Caco-2 (cell line): ENCODE measurements around the gene CTNNA2. TPM values are rescaled to one million over a fixed set of nuclear protein-coding genes. Genes with fewer than 3 reads are reported as not detected.

ENCODE experiments used
- BruUV-seq: library from RNA; stranded (reverse); fragments of 400-500 nt; replicated peaks from 2 replicates; lab custom pipeline; 2021; lab: Mats Ljungman, UMichigan
- CTCF ChIA-PET: fragments of 300-600 bp; sonication (Branson Sonifier 250); formaldehyde crosslinking; loops from one replicate; lab custom pipeline; 2022; ENCODE audit warnings: antibody characterized with exemption; lab: Charles Lee
- POLR2A ChIA-PET: fragments of 300-600 bp; sonication (Branson Sonifier 250); formaldehyde crosslinking; loops from one replicate; lab custom pipeline; 2022; ENCODE audit warnings: antibody characterized with exemption; lab: Charles Lee
- DNase-seq, 2 experiments: peaks; one replicate each; pipeline versions ENCODE4 v3.0.0 to v3.0.0-alpha.2; 2020 to 2022
- H3K27me3 ChIP-seq: replicated peaks from 2 replicates; pipeline ENCODE4 v1.6.0; 2011; ENCODE audit warnings: low read length; ENCODE audit not compliant: control insufficient read depth, insufficient read depth
- H3K36me3 ChIP-seq: 2 replicates; pipeline ENCODE4 v1.5.1; 2011; ENCODE audit warnings: low read length; ENCODE audit not compliant: control insufficient read depth, insufficient read depth
- H3K4me1 ChIP-seq: fragments of 250-450 bp; sonication (Bioruptor Pico); 2 replicates; pipeline ENCODE4 v1.5.1; 2020; ENCODE audit warnings: mild to moderate bottlenecking
- H3K4me3 ChIP-seq: 2 replicates; pipeline ENCODE4 v1.5.1; 2011; ENCODE audit warnings: low read depth, mild to moderate bottlenecking, control low read depth, low read length
- H3K9me3 ChIP-seq: fragments of 250-450 bp; sonication (Bioruptor Pico); 2 replicates; pipeline ENCODE4 v1.5.1; 2020; ENCODE audit warnings: mild to moderate bottlenecking, moderate library complexity
- H3K27ac Mint-ChIP-seq: one replicate; pipeline ENCODE4 v1.8.0; 2022; ENCODE audit warnings: mixed read lengths; ENCODE audit not compliant: unreplicated experiment
- H3K27me3 Mint-ChIP-seq: one replicate; pipeline ENCODE4 v1.8.0; 2022; ENCODE audit warnings: mixed read lengths; ENCODE audit not compliant: insufficient read depth, unreplicated experiment
- H3K36me3 Mint-ChIP-seq: one replicate; pipeline ENCODE4 v1.8.0; 2022; ENCODE audit warnings: mild to moderate bottlenecking, mixed read lengths; ENCODE audit not compliant: insufficient read depth, unreplicated experiment
- H3K4me1 Mint-ChIP-seq: one replicate; pipeline ENCODE4 v1.8.0; 2022; ENCODE audit warnings: low read depth, mixed read lengths; ENCODE audit not compliant: unreplicated experiment
- H3K4me3 Mint-ChIP-seq: one replicate; pipeline ENCODE4 v1.8.0; 2022; ENCODE audit warnings: mild to moderate bottlenecking, moderate library complexity, mixed read lengths; ENCODE audit not compliant: unreplicated experiment
- H3K9me3 Mint-ChIP-seq: one replicate; pipeline ENCODE4 v1.8.0; 2022; ENCODE audit warnings: mixed read lengths; ENCODE audit not compliant: unreplicated experiment
- CTCF ChIP-seq, 2 experiments: fragments of 200-600 bp in 1 of 2; IDR thresholded peaks; 1 replicate in 1 of 2; 2 replicates in 1 of 2; pipeline versions ENCODE4 v1.5.1 to v1.8.0; 2011 to 2022; ENCODE audit warnings: antibody characterized with exemption in 1 of 2, control low read depth in 1 of 2, inconsistent platforms in 1 of 2, low read depth in 1 of 2, low read length in 1 of 2, mild to moderate bottlenecking in 1 of 2, moderate library complexity in 1 of 2; ENCODE audit not compliant: insufficient read depth in 1 of 2, severe bottlenecking in 1 of 2, unreplicated experiment in 1 of 2
- intact Hi-C: fragments of 100-400 bp; cut with micrococcal nuclease; formaldehyde crosslinking; loops from one replicate; pipeline ENCODE4 v1.10.0; 2022; ENCODE audit not compliant: unreplicated experiment
- total RNA-seq: library from RNA; stranded (reverse); gene quantifications from 2 replicates; pipeline ENCODE4 v1.2.3, GENCODE V29; 2022

Gene CTNNA2
- total RNA-seq, 1 experiment from 2014 or later = not detected

GRCh38 chr2:80303006-80303908, 790.4 kb downstream of the CTNNA2 start:
- H3K27me3 ChIP-seq = peaks cover 2% of the 10 kb centered on the region
- no peak for TF ChIP-seq CTCF (IDR thresholded peaks at IDR 0.05; ENCODE audit: insufficient read depth in 1 of 2, low read depth in 1 of 2, low read length in 1 of 2, severe bottlenecking in 1 of 2, unreplicated experiment in 1 of 2)
- ChIA-PET CTCF (no interaction called here), POLR2A (no interaction called here)
- Mint-ChIP-seq H3K27ac (no peak overlapping the region), H3K4me1 (no peaks in the 10 kb centered on the region), H3K36me3 (no peaks in the 10 kb centered on the region), H3K4me3 (peak overlapping the region; percentile 67), H3K27me3 (peaks cover 34% of the 10 kb centered on the region), H3K9me3 (no peaks in the 10 kb centered on the region)
- H3K4me3 ChIP-seq = no peak overlapping the region
- no peaks in the 10 kb centered on the region; the same call in 1 of the 2 replicates for H3K36me3 ChIP-seq
- H3K4me1 ChIP-seq = no peaks in the 10 kb centered on the region
- no peak for DNase-seq
- BruUV-seq = no TSS peak
- intact Hi-C loops = loop anchor here (10.0 kb wide), 1 partner anchor 228 kb away; no protein-coding TSS in a partner anchor
- H3K9me3 ChIP-seq = no peaks in the 10 kb centered on the region

DNA sequence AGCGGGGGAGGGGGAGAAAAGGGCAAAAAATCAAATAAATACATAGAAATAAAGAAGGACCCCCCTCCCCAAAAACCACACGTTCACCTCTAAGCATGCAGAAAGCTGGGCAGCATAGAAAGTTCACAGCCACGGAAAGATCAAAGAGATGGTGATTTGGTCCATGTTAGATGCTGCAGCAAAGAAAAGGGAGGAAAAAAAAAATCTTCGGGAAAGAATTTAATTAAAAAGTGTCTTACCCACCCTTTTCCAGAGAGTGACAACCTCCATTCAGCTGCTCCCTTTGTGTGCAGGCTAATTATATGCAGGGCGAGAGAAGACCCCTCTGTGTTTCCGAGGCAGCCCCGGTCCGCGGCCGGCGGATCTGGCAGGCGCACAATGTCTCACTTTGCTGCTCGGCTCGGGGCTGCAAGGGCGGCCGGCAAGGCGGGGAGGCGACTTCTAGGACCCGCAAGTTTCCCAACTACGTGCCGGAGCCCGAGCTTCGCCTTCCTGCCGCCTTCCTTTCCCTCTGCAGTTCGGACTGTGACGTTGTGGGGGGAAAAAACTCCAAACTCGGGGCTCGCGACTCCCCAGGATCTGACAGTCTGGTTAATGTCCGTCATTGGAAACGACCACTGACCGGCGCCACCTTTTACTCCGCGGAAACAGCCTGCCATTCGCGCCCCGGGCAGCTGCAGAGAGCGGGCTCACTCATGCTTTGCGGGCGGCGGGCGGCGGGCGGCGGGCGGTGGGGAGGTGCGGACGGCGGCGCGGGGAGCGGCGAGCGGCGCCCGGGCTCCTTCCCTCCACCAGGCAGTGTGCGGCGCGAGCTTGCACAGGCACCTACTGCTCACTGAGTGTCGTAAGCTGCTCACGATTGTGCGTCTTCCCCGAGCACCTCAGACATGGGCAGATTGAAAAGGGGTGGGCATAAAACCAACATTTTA, 791.3 kb downstream of the CTNNA2 start, which contains the start of gene LRRTM1:
TSS of gene LRRTM1 (minus strand) at position 844 of the 929 bp plus-strand sequence. CDS start 933 bp downstream, outside the sequence.
- peak; percentile 20 to 45 for DNase-seq
- CTCF ChIA-PET = no interaction called here

More for the DNA sequence above, 791.3 kb downstream of the CTNNA2 start, which contains the start of gene LRRTM1:
- Histone ChIP-seq H3K4me3 (peak within 1 kb of the TSS; percentile 35), H3K9me3 (no peaks in the 10 kb centered on the region), H3K36me3 (no peaks in the 10 kb centered on the region; the same call in 1 of the 2 replicates), H3K4me1 (no peaks in the 10 kb centered on the region), H3K27me3 (peaks cover 2% of the 10 kb centered on the region)
- Mint-ChIP-seq H3K9me3 (no peaks in the 10 kb centered on the region), H3K4me1 (no peaks in the 10 kb centered on the region), H3K27ac (no peak within 1 kb of the TSS), H3K27me3 (peaks cover 31% of the 10 kb centered on the region), H3K36me3 (no peaks in the 10 kb centered on the region), H3K4me3 (peak within 1 kb of the TSS; percentile 67)
- intact Hi-C loops = loop anchor here (10.0 kb wide), 1 partner anchor 229 kb away; no protein-coding TSS in a partner anchor
- TF ChIP-seq CTCF (IDR thresholded peaks at IDR 0.05; ENCODE audit: insufficient read depth in 1 of 2, low read depth in 1 of 2, low read length in 1 of 2, severe bottlenecking in 1 of 2, unreplicated experiment in 1 of 2) = no peak
- POLR2A ChIA-PET = no interaction called here
- BruUV-seq = no TSS peak
